HepG2 (cell line): ENCODE data around the gene GART. TPM values are rescaled to one million over a fixed set of nuclear protein-coding genes. Genes with fewer than 3 reads are reported as not detected.

ENCODE experiments used
- ATAC-seq: fragments of 200-7000 bp; cut with Tn5 transposase; 3 replicates; pipeline ENCODE4 v1.9.1; 2020; ENCODE audit warnings: mild to moderate bottlenecking, moderate library complexity
- BruUV-seq: library from RNA; stranded (reverse); fragments of 400-500 nt; replicated peaks from 2 replicates; lab custom pipeline; 2021; lab: Mats Ljungman, UMichigan
- CTCF ChIA-PET: fragments of 300-600 bp; formaldehyde crosslinking; extraction: SDS; loops from one replicate; lab custom pipeline; 2021; ENCODE audit warnings: low total read pairs, inconsistent platforms, low intra/inter-chr PET ratio; lab: Yijun Ruan, JAX
- POLR2A ChIA-PET: fragments of 350-600 bp; sonication (Branson Sonifier 250); formaldehyde crosslinking; loops from one replicate; lab custom pipeline; 2020; ENCODE audit warnings: antibody characterized with exemption, inconsistent platforms; lab: Yijun Ruan, JAX
- DNase-seq: peaks from one replicate; pipeline ENCODE4 v3.0.0-alpha.2; 2015; ENCODE audit warnings: low spot score
- FAIRE-seq: peaks from 3 replicates; lab custom pipeline; 2011; peaks lifted over from hg19 to GRCh38; lab: Jason Lieb, UNC
- H2AFZ ChIP-seq: one replicate; pipeline ENCODE4 v1.6.1; 2011; ENCODE audit warnings: low read length, inconsistent platforms
- H3K27ac ChIP-seq: fragments of 300-600 bp; 3 replicates; pipeline ENCODE4 v1.8.0; 2011; ENCODE audit warnings: mixed run types, mild to moderate bottlenecking, mixed read lengths, low read length, inconsistent platforms; ENCODE audit not compliant: insufficient read depth; ENCODE audit errors: extremely low read length
- H3K27me3 ChIP-seq, 2 experiments: fragments of 200-600 bp in 1 of 2; 2 replicates in 1 of 2; 3 replicates in 1 of 2; pipeline versions ENCODE4 v1.6.0 to v1.8.0; 2011; ENCODE audit warnings: low read length in 2 of 2, mild to moderate bottlenecking in 2 of 2, moderate library complexity in 2 of 2, inconsistent platforms in 1 of 2; ENCODE audit not compliant: insufficient read depth in 2 of 2, control insufficient read depth in 1 of 2
- H3K36me3 ChIP-seq, 2 experiments: fragments of 200-600 bp in 1 of 2; replicated peaks in 1 of 2; 2 replicates in 1 of 2; 3 replicates in 1 of 2; pipeline versions ENCODE4 v1.5.1 to v1.8.0; 2011; ENCODE audit warnings: low read length in 2 of 2, inconsistent platforms in 1 of 2; ENCODE audit not compliant: insufficient read depth in 2 of 2, control insufficient read depth in 1 of 2
- H3K4me1 ChIP-seq: 2 replicates; pipeline ENCODE4 v1.5.1; 2012; ENCODE audit warnings: low read length, inconsistent platforms; ENCODE audit not compliant: insufficient read depth
- H3K4me2 ChIP-seq: 2 replicates; pipeline ENCODE4 v1.6.0; 2011; ENCODE audit warnings: low read depth, low read length, inconsistent platforms
- H3K4me3 ChIP-seq, 3 experiments: fragments of 200-600 bp in 1 of 3; sonication (generic), shearing (Covaris generic) in 1 of 3; replicated peaks in 1 of 3; 2 replicates each; pipeline ENCODE4 v1.5.1; 2011 to 2016; ENCODE audit warnings: low read length in 3 of 3, inconsistent platforms in 2 of 3, low read depth in 2 of 3, mild to moderate bottlenecking in 2 of 3, control low read depth in 1 of 3, mixed read lengths in 1 of 3; ENCODE audit not compliant: insufficient read depth in 1 of 3
- H3K79me2 ChIP-seq: one replicate; pipeline ENCODE4 v1.6.1; 2011; ENCODE audit warnings: low read length, inconsistent platforms; ENCODE audit not compliant: insufficient read depth
- H3K9ac ChIP-seq: 2 replicates; pipeline ENCODE4 v1.6.0; 2011; ENCODE audit warnings: mild to moderate bottlenecking, low read depth, low read length, inconsistent platforms; ENCODE audit not compliant: insufficient read depth
- H3K9me3 ChIP-seq: 2 replicates; pipeline ENCODE4 v1.5.1; 2012; ENCODE audit warnings: mild to moderate bottlenecking, low read length
- H4K20me1 ChIP-seq: 2 replicates; pipeline ENCODE4 v1.6.0; 2011; ENCODE audit warnings: inconsistent platforms, mild to moderate bottlenecking, low read length, moderate library complexity; ENCODE audit not compliant: insufficient read depth
- CBX1 ChIP-seq: IDR thresholded peaks from one replicate; pipeline ENCODE4 v1.6.1; 2016; ENCODE audit warnings: antibody characterized with exemption, low read depth
- ELF4 ChIP-seq: sonication (generic); formaldehyde crosslinking; IDR thresholded peaks from 2 replicates; pipeline ENCODE4 v1.5.0; 2020; ENCODE audit warnings: missing genetic modification reagents, mild to moderate bottlenecking, moderate library complexity, borderline replicate concordance
- ISX ChIP-seq: sonication (generic); formaldehyde crosslinking; conservative IDR thresholded peaks from 2 replicates; pipeline ENCODE4 v1.5.0; 2020; ENCODE audit warnings: missing genetic modification reagents
- KLF15 ChIP-seq: sonication (generic); formaldehyde crosslinking; IDR thresholded peaks from 2 replicates; pipeline ENCODE4 v1.8.1; 2023; ENCODE audit warnings: borderline replicate concordance, mild to moderate bottlenecking, inconsistent platforms, missing genetic modification reagents, mixed read lengths
- MBD4 ChIP-seq: IDR thresholded peaks from 2 replicates; pipeline ENCODE4 v1.6.1; 2012; ENCODE audit warnings: low read length, inconsistent platforms, borderline replicate concordance
- NFE2L2 ChIP-seq: fragments of 150-350 bp; IDR thresholded peaks from 2 replicates; pipeline ENCODE4 v1.6.1; 2014; ENCODE audit warnings: low read length
- NONO ChIP-seq, 2 experiments: fragments of 450-650 bp in 1 of 2; sonication (generic) in 1 of 2; formaldehyde crosslinking in 1 of 2; IDR thresholded peaks in 1 of 2; conservative IDR thresholded peaks in 1 of 2; 2 replicates each; pipeline versions ENCODE4 v1.6.1 to v1.8.0; 2017 to 2022; ENCODE audit warnings: mild to moderate bottlenecking in 1 of 2, missing genetic modification reagents in 1 of 2, moderate library complexity in 1 of 2
- ZNF180 ChIP-seq: sonication (generic); formaldehyde crosslinking; IDR thresholded peaks from 2 replicates; pipeline ENCODE4 v1.4.0; 2020; ENCODE audit warnings: low read depth, missing genetic modification reagents, borderline replicate concordance
- ZNF709 ChIP-seq: sonication (generic); formaldehyde crosslinking; IDR thresholded peaks from 2 replicates; pipeline ENCODE4 v1.5.0; 2020; ENCODE audit warnings: mild to moderate bottlenecking, missing genetic modification reagents
- ZSCAN21 ChIP-seq: sonication (generic); formaldehyde crosslinking; IDR thresholded peaks from 2 replicates; pipeline ENCODE4 v1.8.0; 2022; ENCODE audit warnings: mild to moderate bottlenecking, missing genetic modification reagents, moderate library complexity, borderline replicate concordance
- WGBS: methylation state at CpG from one replicate; pipeline ENCODE4 v1.1.6; 2017; ENCODE audit warnings: low lambda C conversion rate; 5-methylcytosine and 5-hydroxymethylcytosine counted together
- in situ Hi-C: cut with HindIII; loops from 2 replicates; pipeline ENCODE4 v1.10.0; 2017; ENCODE audit warnings: low pct_unique_long_range_greater_than_20kb; ENCODE audit not compliant: extremely low pct_ligation_motif_present
- intact Hi-C: fragments of 100-400 bp; cut with micrococcal nuclease; formaldehyde crosslinking; loops from one replicate; pipeline ENCODE4 v1.10.0; 2022; ENCODE audit not compliant: unreplicated experiment
- polyA plus RNA-seq, 8 experiments: library from polyadenylated mRNA; depleted of rRNA in 3 of 8; stranded (reverse) in 7 of 8; unstranded in 1 of 8; fragments of >200 nt; fragmentation: Illumina TruSeq in 4 of 8; extraction: Trizol in 4 of 8; gene quantifications; 2 replicates each; pipeline versions ENCODE4 v1.2.1 to v1.2.3, GENCODE V29; 2011 to 2016; ENCODE audit warnings: low read depth in 4 of 8, missing spikeins in 1 of 8, mixed read lengths in 1 of 8; ENCODE audit not compliant: insufficient read depth in 1 of 8
- total RNA-seq, 5 experiments: library from RNA; depleted of rRNA; stranded (reverse); fragments of >200 nt; fragmentation: Illumina TruSeq; extraction: Trizol; gene quantifications; 2 replicates each; pipeline ENCODE4 v1.2.3, GENCODE V29; 2016; ENCODE audit warnings: low read depth in 1 of 5
- TF ChIP-seq, protein P1 (sequence below): sonication (generic); formaldehyde crosslinking; IDR thresholded peaks from 2 replicates; pipeline ENCODE4 v1.4.0; 2020; ENCODE audit warnings: low read depth, mild to moderate bottlenecking, missing genetic modification reagents
- TF ChIP-seq, protein P2 (sequence below): sonication (generic); formaldehyde crosslinking; IDR thresholded peaks from 2 replicates; pipeline ENCODE4 v1.5.0; 2020; ENCODE audit warnings: missing genetic modification reagents
- TF ChIP-seq, protein P3 (sequence below): fragments of 450-650 bp; IDR thresholded peaks from 2 replicates; pipeline ENCODE4 v1.6.1; 2017
- TF ChIP-seq, protein P4 (sequence below): sonication (generic); formaldehyde crosslinking; IDR thresholded peaks from 2 replicates; pipeline ENCODE4 v1.8.0; 2022; ENCODE audit warnings: low read depth, missing genetic modification reagents
- TF ChIP-seq, protein P5 (sequence below): IDR thresholded peaks from 2 replicates; pipeline ENCODE4 v1.6.1; 2012; ENCODE audit warnings: low read depth, low read length, improper control_type of control experiment

The GART gene
- total and polyA plus RNA-seq, 2 of the 13 experiments (the other 11 are each of a cell fraction or from before 2014, with no cell fraction given) = 17.9 to 109 TPM

DNA sequence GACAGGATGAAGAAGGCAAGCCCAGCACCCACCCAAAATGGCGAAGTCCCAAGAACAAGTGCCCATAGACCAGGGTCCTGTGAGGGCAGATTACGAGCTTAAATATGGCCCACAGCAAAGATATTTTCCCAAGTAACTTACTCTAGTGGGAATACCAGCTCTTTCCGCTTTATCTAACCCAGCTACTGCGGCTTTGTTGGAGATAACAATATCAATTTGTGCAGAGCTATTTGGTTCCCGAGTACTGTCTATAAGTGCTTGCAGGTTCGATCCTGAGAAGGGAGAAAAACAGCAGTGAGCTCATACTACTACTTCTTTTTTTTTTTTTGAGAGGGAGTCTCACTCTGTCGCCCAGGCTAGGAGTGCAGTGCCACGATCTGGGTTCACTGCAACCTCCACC lies 36.1 kb downstream of the GART start (continued):
- TF ChIP-seq, protein P1, sequence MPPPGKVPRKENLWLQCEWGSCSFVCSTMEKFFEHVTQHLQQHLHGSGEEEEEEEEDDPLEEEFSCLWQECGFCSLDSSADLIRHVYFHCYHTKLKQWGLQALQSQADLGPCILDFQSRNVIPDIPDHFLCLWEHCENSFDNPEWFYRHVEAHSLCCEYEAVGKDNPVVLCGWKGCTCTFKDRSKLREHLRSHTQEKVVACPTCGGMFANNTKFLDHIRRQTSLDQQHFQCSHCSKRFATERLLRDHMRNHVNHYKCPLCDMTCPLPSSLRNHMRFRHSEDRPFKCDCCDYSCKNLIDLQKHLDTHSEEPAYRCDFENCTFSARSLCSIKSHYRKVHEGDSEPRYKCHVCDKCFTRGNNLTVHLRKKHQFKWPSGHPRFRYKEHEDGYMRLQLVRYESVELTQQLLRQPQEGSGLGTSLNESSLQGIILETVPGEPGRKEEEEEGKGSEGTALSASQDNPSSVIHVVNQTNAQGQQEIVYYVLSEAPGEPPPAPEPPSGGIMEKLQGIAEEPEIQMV = no peak
- no peak for TF ChIP-seq ELF4
- TF ChIP-seq KLF15 (CRISPR knock-in tag) = no peak

DNA sequence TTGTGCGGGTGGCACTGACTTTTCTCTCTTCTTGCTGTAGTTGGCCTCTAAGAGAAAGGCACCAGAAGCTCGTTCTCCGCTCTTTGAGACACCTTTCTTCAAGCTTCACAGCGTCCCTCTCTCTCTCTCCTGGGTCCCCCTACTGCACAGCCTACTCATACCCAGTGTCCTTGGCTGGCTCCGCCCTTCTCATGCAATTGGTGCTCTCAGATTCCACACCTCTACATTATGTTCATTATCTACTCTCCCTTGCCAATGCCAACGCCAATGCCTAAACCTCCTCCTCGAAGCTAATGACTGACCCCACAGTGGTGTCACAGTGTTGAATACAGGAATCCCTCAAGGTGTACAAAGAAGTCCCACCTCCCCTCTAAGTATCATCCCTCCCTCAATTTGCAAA lies 45.6 kb downstream of the GART start:
- intact Hi-C loops = no loop called here
- no peak overlapping the region for H3K27ac ChIP-seq
- peak overlapping the region; percentile 58 for H3K4me2 ChIP-seq
- DNase-seq (no peak), FAIRE-seq (no peak)
- no peaks in the 10 kb centered on the region for H3K9me3 ChIP-seq
- in situ Hi-C loops = no loop called here
- BruUV-seq = no TSS peak
- no peaks in the 10 kb centered on the region for H3K36me3 ChIP-seq
- H3K27me3 ChIP-seq = no peaks in the 10 kb centered on the region
- no peak overlapping the region for H3K9ac ChIP-seq
- TF ChIP-seq MBD4 = no peak
- no peak for TF ChIP-seq ISX (CRISPR knock-in tag)
- TF ChIP-seq, protein P2, sequence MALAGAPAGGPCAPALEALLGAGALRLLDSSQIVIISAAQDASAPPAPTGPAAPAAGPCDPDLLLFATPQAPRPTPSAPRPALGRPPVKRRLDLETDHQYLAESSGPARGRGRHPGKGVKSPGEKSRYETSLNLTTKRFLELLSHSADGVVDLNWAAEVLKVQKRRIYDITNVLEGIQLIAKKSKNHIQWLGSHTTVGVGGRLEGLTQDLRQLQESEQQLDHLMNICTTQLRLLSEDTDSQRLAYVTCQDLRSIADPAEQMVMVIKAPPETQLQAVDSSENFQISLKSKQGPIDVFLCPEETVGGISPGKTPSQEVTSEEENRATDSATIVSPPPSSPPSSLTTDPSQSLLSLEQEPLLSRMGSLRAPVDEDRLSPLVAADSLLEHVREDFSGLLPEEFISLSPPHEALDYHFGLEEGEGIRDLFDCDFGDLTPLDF (CRISPR knock-in tag) = no peak
- TF ChIP-seq, protein P3, sequence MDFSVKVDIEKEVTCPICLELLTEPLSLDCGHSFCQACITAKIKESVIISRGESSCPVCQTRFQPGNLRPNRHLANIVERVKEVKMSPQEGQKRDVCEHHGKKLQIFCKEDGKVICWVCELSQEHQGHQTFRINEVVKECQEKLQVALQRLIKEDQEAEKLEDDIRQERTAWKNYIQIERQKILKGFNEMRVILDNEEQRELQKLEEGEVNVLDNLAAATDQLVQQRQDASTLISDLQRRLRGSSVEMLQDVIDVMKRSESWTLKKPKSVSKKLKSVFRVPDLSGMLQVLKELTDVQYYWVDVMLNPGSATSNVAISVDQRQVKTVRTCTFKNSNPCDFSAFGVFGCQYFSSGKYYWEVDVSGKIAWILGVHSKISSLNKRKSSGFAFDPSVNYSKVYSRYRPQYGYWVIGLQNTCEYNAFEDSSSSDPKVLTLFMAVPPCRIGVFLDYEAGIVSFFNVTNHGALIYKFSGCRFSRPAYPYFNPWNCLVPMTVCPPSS = no peak
- TF ChIP-seq, protein P4, sequence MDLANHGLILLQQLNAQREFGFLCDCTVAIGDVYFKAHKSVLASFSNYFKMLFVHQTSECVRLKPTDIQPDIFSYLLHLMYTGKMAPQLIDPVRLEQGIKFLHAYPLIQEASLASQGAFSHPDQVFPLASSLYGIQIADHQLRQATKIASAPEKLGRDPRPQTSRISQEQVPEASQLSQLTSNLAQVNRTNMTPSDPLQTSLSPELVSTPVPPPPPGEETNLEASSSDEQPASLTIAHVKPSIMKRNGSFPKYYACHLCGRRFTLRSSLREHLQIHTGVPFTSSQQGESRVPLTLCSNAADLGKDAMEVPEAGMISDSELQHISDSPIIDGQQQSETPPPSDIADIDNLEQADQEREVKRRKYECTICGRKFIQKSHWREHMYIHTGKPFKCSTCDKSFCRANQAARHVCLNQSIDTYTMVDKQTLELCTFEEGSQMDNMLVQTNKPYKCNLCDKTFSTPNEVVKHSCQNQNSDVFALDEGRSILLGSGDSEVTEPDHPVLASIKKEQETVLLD (CRISPR knock-in tag) = no peak
- TF ChIP-seq NONO (IDR thresholded peaks at IDR 0.05) = no peak
- no peak for TF ChIP-seq NONO (CRISPR knock-in tag; conservative IDR thresholded peaks at IDR 0.05)
- TF ChIP-seq CBX1 = no peak
- TF ChIP-seq ZNF180 (CRISPR knock-in tag) = no peak
- no peak for TF ChIP-seq ZSCAN21 (CRISPR knock-in tag)
- TF ChIP-seq, protein P5, sequence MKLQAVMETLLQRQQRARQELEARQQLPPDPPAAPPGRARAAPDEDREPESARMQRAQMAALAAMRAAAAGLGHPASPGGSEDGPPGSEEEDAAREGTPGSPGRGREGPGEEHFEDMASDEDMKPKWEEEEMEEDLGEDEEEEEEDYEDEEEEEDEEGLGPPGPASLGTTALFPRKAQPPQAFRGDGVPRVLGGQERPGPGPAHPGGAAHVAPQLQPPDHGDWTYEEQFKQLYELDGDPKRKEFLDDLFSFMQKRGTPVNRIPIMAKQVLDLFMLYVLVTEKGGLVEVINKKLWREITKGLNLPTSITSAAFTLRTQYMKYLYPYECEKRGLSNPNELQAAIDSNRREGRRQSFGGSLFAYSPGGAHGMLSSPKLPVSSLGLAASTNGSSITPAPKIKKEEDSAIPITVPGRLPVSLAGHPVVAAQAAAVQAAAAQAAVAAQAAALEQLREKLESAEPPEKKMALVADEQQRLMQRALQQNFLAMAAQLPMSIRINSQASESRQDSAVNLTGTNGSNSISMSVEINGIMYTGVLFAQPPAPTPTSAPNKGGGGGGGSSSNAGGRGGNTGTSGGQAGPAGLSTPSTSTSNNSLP = no peak
- no peak for TF ChIP-seq NFE2L2
- TF ChIP-seq ZNF709 = no peak
- TF ChIP-seq, all 625 proteins: peak for 0
- H4K20me1 ChIP-seq = no peaks in the 10 kb centered on the region
- CTCF ChIA-PET = no interaction called here
- peak; percentile 65 for ATAC-seq
- POLR2A ChIA-PET = interaction anchor here (2.3 kb wide), 1 partner anchor 16 kb away, joined by 13 read pairs; the partner anchor contains the start of gene TMEM50B
- peak overlapping the region in 1 of 3 experiments; percentile 23; a peak in 1 of 6 replicates for H3K4me3 ChIP-seq
- no peaks in the 10 kb centered on the region for H3K79me2 ChIP-seq
- 21% methylated on average over 6 of the region's 7 CpGs for WGBS
- H3K4me1 ChIP-seq = peaks cover 25% of the 10 kb centered on the region
- peak overlapping the region; percentile 15 for H2AFZ ChIP-seq
